Fibroblast of skin of left biceps (primary cell): ENCODE results near the gene CTXN3.

ENCODE experiments used
- DNase-seq, 2 experiments: peaks; one replicate each; pipeline ENCODE4 v3.0.0-alpha.2; 2013; ENCODE audit warnings: low read depth in 2 of 2

The CTXN3 gene

GRCh38 chr5:127649018-127649439 is at the start of gene CTXN3:
Gene CTXN3 (plus strand): TSS chr5:127649082. CDS start chr5:127657522, 8,440 bp downstream.
- DNase-seq, result no peak

DNA sequence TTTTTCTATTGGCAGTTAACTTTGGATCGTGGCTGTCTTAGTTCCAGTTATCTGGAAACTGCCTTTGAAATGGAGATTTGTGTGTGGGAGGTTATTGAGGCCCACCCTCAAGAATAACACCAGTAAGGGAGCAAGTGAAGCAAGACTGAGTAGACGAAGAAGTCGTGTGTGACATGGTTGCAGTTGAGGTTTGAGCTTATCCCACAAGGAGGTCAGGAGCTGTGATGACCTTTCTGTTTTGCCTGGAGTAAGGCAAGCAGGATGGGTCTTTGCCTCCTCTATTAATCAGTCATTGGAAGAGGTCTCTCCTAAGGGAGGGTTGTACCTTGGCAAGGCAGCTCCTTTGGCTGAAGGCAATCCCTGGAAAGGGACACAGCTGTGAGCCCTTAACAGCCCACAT is 49.6 kb upstream of the CTXN3 start:
- DNase-seq, result no peak

DNA sequence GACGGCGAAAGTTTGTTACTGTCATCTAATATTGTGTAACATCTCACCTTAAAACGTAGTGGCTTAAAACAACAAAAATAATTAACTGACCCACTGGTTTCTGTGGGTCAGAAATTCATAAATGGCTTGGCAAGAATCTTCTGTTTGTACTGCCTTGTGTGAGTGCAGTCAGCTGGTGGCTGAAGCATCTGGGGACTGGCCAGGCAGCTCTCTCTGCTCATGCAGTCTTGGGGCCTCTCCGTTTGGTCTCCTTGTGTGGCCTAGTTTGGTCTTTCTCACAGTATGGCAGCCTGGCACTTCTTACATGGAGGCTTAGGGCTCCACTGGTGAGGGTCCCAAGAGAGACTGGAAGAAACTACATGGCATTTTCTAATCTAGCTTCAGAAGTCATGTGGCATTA is 49.0 kb upstream of the CTXN3 start:
- DNase-seq, result no peak

DNA sequence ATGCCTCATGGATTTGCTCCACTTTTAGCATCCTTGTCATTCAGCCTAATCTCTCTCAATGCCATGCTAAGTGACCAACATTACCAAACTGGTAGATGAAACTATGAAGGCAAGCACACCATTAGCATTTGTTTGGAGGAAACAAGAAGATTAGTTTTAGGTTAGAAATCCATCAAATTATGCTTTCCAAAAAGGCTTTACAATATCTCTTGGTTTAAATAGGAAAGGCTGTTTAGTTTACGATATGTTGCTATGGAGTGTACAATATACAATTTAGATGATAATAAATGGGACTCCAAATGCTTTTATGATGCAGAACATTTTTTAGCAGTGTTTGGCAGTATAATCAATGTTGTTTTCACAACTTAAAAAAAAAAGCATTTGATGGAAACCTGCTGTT is 47.8 kb upstream of the CTXN3 start:
- no peak for DNase-seq

- no peak for DNase-seq
Observed at GRCh38 chr5:127601601-127602000, 47.3 kb upstream of the CTXN3 start.

DNA sequence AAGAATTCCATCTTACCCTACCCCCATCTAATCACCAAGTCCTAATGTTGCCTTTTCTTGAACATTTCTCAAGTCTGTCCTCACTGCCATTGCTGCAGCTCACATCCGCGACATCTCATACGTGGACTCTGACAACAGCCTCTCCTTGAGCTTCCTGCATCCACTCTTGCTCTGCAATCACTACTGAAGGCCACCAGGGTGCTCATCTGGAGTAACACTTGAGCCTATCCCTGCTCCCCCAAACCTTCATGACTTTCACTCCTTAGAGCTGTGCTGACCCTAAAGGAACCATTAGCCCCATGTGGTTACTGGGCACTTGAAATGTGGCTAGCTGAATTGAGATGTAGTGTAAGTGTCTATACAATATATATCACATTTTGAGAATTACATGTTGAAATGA is 46.4 kb upstream of the CTXN3 start:
- no peak for DNase-seq

DNA sequence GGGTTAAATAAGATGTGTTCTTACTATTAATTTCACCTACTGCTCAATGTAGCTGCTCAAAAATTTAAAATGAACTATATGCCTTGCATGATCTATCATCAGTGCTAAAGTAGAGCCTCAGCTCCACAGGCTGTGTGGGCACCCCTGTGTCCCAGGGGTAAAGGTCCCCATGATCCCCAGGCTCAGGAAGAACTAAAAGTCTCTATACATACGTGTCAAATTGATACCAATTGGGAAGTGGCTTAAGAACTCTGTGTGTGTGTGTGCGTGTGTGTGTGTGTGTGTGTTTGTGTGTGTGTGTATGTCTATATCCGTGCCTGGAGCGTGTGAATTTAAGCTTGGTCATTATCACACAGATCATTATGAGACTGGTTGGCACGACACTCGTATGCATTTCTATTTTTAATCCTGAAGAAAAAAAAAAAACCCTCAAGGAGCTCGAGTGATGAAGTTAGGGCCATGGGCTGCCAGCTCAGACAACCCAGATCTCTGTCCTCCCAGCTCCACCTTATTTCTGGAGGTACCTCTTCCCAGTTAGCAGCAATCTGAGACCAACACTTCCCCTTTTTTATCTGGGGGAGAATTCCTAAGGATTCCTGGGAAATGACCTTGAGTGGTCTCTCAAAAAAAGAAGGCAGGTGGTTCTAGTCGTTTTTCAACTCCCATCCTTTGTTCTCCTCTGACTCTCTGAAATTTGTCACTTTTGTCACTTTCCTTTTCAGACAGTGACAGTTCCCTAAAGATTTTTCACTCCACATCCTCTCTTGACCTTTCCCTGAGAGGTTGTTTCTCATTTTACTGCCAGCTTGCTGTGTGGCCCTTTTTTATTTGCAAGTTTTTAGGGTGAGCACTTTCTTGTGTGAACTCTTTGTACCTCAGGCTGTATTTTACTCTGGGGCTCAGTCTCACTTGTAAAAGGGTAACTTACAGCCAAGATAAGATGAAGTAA is 45.7 kb upstream of the CTXN3 start:
- DNase-seq, result no peak

GRCh38 chr5:127608077-127608660 is 40.7 kb upstream of the CTXN3 start:
- DNase-seq, result no peak

- DNase-seq, result no peak
Observed at GRCh38 chr5:127609011-127609410, 39.9 kb upstream of the CTXN3 start.

DNA sequence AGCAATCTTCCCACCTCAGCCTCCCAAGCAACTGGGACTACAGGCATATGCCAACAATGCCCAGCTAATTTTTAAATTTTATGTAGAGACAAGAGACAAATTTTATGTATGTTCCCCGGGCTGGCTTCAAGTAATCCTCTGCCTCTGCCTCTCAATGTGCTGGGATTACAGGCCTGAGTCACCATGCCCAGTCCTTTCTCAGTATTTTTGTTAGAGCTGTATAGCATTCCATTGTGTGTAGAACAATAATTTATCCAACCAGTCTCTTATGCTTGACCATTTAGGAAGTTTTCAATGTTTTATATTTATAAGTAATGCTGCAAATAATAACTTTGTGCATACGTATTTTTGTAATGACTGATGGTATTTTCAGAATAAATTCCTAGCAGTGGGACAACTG is 38.9 kb upstream of the CTXN3 start:
- DNase-seq, result no peak

DNA sequence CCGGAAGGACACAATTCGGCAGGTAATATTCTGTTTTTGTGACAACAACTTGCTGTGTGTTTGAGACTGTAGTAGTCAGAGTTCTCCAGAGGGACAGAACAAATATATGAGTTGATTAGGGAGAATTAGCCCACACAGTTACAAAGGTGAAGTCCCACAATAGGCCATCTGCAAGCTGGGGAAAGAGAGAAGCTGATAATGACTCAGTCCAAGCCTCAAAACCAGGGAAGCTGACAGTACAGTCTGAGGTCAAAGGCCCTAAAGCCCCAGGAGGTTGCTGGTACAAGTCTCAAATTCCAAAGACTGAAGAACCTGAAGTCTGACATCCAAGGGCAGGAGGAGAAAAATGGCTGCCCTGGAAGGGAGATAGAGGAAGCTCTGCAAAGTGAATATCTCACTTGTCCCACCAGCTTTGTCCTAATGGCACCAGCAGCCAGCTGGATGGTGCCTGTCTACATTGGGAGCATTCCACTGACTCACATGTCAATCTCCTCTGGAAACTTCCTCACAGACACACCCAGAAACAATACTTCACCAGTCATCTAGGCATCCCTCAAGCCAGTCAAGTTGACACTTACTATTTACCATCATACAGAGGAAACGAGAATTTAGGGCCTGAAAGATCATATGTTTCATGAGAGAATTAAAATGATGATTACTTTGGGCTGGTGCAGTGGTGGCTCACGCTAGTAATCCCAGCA is 36.3 kb upstream of the CTXN3 start:
- DNase-seq, result no peak

GRCh38 chr5:127615916-127616315 is 33.0 kb upstream of the CTXN3 start:
- no peak for DNase-seq

DNA sequence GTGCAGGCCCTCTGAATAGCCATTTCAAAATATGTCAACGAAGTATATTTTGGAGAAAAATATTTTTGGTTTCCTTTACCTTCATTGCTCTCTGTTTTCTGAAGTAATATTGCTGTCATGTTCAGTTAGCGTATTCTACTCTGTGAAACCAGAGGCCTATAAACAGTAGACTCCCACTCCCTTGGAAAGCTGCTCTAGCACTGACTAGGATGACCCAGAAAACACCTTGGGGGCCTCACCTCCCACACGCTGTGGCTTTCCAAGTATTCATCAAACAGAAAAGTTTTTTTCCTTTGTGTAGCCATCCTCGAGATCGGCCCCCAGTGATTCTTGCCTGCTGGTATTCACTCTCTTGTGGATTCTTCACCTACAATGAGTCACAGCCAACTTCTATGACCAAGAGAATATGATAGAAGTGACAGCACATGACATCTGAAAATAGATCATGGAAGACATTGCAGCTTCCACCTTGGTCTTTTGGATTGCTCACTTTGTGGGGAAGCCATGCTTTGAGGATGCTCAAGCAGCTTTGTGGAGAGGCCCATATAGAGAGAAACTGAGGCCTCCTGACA is 28.9 kb upstream of the CTXN3 start:
- no peak for DNase-seq

GRCh38 chr5:127621601-127622325 is 27.1 kb upstream of the CTXN3 start:
- no peak for DNase-seq

- no peak for DNase-seq
Observed at GRCh38 chr5:127634007-127634406, 14.9 kb upstream of the CTXN3 start.

DNA sequence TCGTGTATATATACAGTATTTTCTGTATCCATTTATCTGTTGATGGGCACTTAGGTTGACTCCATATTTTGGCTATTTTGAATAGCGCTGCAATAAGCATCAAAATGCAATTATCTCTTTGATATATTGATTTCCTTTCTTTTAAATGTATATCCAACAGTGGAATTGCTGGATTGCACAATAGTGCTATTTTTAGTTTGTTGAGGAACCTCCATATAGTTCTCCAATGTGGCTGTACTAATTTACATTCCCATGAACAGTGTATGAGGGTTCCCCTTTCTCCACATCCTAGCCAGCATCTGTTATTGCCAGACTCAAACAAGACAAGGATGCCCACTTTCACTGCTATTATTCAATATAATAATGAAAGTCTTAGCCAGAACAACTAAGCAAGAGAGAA is 9.1 kb upstream of the CTXN3 start:
- DNase-seq, result no peak

GRCh38 chr5:127642949-127643348 is 5.9 kb upstream of the CTXN3 start:
- no peak for DNase-seq

- DNase-seq, result no peak
Observed at GRCh38 chr5:127643607-127644006, 5.3 kb upstream of the CTXN3 start.

DNA sequence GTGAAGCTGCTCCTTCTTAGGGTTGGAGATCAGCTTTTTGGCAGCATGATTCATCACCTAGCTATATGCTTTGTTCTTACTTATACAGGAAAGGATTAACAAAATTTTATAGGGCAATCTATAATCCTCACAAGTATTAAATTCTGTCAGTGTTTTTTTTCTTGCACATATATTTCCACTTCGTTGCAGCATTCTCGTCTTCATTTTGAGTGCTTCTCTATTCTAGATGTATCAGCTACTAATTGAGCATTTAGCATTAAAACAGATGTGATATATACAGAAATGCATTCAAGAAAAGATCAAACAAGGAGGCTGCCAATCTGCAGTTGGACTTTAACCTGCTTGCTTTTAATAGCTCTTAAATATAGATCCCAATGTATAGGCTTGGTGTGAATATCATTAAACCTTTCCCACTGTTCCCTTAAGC is 3.6 kb upstream of the CTXN3 start:
- no peak for DNase-seq

- no peak for DNase-seq
Observed at GRCh38 chr5:127647361-127647958, 1.4 kb upstream of the CTXN3 start.

- no peak for DNase-seq
Observed at GRCh38 chr5:127650022-127650421, 1.1 kb downstream of the CTXN3 start.
